C4-2B (cell line): ENCODE measurements around the gene ARHGAP15.

Source experiments
- H3K27ac ChIP-seq: fragments of 450-650 bp; 2 replicates; pipeline ENCODE4 v1.5.1; 2017
- ZFX ChIP-seq: fragments of 450-650 bp; IDR thresholded peaks from 2 replicates; pipeline ENCODE4 v1.6.1; 2017
- TF ChIP-seq, protein P1 (sequence below): fragments of 450-650 bp; conservative IDR thresholded peaks from 2 replicates; pipeline ENCODE4 v1.5.1; 2017; ENCODE audit warnings: mild to moderate bottlenecking

The ARHGAP15 gene

DNA sequence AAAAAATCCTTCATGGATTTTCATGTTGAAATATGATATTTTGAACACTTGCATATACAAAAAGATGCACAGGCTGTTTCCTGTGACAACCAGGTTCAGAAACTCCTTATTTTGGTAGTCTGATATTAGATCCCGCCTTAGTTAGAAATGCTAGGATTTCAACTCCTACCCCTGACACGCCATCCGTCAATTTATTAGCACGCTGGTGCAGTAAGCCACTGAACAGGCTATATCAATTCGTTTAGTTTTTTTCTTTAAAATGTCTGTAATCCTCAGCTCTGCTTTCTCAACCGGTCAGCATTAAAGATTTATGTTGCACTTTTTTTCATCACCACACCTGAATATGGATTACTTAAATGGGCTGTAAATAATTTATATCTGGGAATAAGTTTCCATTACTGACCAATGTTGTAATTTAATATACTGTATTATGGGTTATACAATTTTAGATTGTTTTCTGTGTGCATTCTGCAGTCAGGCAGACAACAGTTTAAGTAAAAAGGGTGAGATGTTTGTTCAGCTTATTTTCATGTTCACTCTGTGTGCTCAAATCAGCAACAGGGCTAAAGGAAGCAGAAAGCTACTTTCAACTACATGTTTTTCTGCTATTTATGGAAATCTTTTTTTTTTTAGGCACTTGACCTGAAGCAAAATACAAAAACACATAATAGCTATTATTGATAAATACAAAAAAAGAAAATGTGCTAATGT lies 227.7 kb downstream of the ARHGAP15 start:
- TF ChIP-seq, protein P1, sequence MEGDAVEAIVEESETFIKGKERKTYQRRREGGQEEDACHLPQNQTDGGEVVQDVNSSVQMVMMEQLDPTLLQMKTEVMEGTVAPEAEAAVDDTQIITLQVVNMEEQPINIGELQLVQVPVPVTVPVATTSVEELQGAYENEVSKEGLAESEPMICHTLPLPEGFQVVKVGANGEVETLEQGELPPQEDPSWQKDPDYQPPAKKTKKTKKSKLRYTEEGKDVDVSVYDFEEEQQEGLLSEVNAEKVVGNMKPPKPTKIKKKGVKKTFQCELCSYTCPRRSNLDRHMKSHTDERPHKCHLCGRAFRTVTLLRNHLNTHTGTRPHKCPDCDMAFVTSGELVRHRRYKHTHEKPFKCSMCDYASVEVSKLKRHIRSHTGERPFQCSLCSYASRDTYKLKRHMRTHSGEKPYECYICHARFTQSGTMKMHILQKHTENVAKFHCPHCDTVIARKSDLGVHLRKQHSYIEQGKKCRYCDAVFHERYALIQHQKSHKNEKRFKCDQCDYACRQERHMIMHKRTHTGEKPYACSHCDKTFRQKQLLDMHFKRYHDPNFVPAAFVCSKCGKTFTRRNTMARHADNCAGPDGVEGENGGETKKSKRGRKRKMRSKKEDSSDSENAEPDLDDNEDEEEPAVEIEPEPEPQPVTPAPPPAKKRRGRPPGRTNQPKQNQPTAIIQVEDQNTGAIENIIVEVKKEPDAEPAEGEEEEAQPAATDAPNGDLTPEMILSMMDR, result no peak
- H3K27ac ChIP-seq, result no peak overlapping the region

DNA sequence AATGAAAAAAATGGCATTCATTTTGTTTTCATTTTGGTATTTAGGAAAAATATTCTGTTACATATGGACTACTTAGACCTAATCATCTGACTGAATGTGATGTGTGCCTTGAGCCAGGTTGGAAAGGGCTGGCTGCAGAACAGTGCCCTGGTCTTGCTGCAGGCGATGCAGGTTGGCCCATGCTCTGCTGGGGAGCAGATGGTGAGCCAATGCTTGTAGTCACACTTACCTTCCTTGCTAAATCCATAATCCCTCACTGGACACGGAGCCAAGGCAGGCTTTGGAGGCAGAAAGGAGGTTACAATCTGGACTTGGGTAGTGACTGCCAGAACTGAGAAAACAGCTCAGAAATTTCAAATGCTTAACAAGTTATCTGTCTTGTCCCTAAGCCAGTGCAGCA lies 228.7 kb downstream of the ARHGAP15 start:
- H3K27ac ChIP-seq, result no peak overlapping the region
- TF ChIP-seq ZFX, result no peak

DNA sequence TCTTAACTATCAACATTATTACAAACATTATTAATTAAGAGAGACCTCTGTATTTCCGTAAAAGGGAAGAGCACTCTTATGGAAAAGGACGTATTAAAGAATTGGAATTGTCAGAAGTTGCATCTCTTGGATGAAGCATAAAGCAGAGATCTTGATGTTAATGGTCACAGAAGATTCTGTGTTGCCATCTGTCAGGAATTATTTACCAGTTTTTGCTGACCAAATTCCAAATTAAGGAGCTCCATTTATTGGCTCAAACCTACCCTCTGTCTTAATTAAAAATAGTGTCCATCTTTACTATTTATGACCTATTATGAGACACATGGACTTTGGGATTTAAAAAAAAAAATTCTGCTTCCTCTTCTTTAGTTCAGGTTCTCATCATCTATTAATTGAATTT lies 232.1 kb downstream of the ARHGAP15 start:
- TF ChIP-seq, protein P1, result no peak
- no peak for TF ChIP-seq ZFX

DNA sequence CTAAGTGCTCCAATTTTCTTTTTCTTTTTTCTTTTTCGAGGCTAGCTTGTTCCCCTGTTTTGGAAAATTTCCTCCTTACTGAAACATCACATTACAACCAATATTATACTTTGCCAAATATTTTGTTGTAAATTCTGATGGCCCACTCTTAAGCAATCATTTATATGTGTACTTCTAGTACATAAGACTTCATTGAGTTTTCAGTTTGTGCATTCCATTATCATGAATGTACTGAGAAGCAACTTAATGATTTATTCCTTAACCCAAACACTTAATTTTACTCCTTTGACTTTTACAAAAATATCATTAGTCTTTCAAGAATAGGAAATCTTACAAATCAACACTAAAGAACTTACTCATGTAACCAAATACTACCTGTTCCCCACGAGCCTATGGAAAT lies 242.4 kb downstream of the ARHGAP15 start:
- H3K27ac ChIP-seq, result no peak overlapping the region
- TF ChIP-seq, protein P1, result no peak
- TF ChIP-seq ZFX, result no peak

More for the DNA sequence above, 232.1 kb downstream of the ARHGAP15 start:
- no peak overlapping the region for H3K27ac ChIP-seq

DNA sequence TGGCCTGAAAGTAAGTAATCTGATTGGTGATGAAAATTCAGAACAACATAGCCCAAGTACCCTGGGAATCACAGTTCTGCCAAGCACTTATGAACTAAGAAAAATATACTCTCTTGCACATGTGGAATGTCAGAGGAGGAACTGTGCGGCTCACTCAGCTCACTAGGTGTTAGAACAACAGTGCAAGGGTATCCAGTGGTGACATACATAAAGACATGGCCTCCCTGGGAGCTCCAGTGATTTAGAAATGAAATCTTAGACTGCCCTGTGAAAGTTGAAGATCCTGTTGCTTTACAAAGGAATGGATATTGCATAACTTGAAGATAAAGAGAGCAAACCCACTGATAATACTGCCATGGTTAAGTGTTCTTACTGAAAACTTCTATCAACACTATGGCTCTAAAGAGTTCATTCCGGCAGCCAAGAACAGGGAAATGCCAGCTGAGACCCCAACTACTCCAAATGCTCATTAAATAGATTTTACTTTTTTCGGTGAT lies 246.2 kb downstream of the ARHGAP15 start:
- TF ChIP-seq, protein P1, result no peak
- TF ChIP-seq ZFX, result no peak
- H3K27ac ChIP-seq, result no peak overlapping the region

DNA sequence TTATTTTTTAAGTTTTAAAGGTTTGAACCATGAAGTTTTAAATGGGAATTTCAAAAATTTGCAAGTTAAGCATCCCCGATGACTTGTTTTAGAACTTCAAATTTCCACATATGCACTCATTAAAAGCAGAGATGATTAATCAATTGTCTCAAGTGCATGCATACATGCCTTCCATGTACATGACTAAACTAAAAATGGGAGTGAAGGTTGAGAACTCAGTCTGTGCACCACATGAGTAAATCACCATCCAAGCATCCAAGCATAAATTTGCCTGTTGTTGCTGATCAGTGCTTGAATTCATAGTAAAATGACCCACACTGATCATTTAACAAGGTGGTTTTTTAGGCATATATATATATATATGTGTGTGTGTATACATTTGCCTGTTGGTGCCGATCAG lies 249.8 kb downstream of the ARHGAP15 start:
- no peak overlapping the region for H3K27ac ChIP-seq
- TF ChIP-seq, protein P1, result no peak
- TF ChIP-seq ZFX, result no peak

DNA sequence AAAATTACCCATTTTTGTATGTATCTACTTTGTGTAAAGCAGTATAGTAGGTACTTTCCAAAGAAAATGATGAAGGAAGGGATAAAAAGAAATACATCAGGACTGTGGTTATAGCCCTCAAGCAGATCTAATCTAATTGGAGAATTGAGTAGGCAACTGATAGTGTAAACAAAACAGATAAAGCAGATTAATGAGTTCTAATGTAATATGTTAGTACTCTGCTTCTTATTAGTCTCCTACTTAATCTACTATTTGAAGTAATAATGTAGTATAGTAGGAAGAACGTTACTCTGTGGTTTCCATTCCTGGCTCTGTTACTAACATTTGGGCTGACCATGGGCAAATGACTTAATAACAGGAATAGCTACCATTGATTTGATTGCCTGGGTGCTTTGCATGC lies 250.7 kb downstream of the ARHGAP15 start:
- no peak overlapping the region for H3K27ac ChIP-seq

More for the DNA sequence above, 250.7 kb downstream of the ARHGAP15 start:
- TF ChIP-seq ZFX, result no peak
- TF ChIP-seq, protein P1, result no peak
